ENCODE data around the gene BBS9. TPM values are rescaled to one million over a fixed set of nuclear protein-coding genes. Genes with fewer than 3 reads are reported as not detected.

BBS9 gene
- polyA plus RNA-seq, 1 donor from 2014 or later, result 9.8 TPM

DNA sequence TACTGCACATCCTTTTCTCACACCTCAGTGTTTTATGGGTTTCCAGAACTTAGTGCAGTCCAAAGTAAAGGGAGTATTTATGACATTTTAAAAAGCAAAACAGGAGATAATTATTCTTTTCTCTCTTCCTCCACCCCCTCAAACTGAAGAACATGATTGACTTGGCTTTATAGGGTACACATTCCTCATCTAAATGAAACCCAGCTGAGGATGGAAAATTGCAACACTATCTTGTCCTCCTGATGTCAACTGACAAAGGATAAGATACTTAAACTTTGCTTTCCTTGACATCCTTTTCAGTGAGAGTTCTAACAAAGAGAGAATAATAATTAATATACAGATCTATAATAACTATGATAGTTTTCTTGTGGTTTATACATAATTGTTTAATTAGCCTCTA lies 299.1 kb downstream of the BBS9 start:
- no peak for TF ChIP-seq EZH2 (IDR thresholded peaks at IDR 0.05; ENCODE audit: borderline replicate concordance, insufficient read depth, low read length, poor library complexity, severe bottlenecking)
- TF ChIP-seq EP300 (conservative IDR thresholded peaks at IDR 0.05; ENCODE audit: poor library complexity, severe bottlenecking), result no peak
- no peak for TF ChIP-seq RAD21 (conservative IDR thresholded peaks at IDR 0.05)
- no peak for TF ChIP-seq MXI1 (conservative IDR thresholded peaks at IDR 0.05; ENCODE audit: poor library complexity, severe bottlenecking)
- TF ChIP-seq SMC3 (conservative IDR thresholded peaks at IDR 0.05; ENCODE audit: poor library complexity), result no peak
- TF ChIP-seq POLR2AphosphoS5 (IDR thresholded peaks at IDR 0.05), result no peak
- TF ChIP-seq, protein P1, sequence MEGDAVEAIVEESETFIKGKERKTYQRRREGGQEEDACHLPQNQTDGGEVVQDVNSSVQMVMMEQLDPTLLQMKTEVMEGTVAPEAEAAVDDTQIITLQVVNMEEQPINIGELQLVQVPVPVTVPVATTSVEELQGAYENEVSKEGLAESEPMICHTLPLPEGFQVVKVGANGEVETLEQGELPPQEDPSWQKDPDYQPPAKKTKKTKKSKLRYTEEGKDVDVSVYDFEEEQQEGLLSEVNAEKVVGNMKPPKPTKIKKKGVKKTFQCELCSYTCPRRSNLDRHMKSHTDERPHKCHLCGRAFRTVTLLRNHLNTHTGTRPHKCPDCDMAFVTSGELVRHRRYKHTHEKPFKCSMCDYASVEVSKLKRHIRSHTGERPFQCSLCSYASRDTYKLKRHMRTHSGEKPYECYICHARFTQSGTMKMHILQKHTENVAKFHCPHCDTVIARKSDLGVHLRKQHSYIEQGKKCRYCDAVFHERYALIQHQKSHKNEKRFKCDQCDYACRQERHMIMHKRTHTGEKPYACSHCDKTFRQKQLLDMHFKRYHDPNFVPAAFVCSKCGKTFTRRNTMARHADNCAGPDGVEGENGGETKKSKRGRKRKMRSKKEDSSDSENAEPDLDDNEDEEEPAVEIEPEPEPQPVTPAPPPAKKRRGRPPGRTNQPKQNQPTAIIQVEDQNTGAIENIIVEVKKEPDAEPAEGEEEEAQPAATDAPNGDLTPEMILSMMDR (IDR thresholded peaks at IDR 0.05; ENCODE audit: poor library complexity, severe bottlenecking), result no peak

GRCh38 chr7:33431543-33431942 lies 302.2 kb downstream of the BBS9 start:
- Histone ChIP-seq H3K4me3 (ENCODE audit: low read length) (no peak overlapping the region), H3K9me2 (ENCODE audit: insufficient read depth, low read length) (no peaks in the 10 kb centered on the region), H3F3A (ENCODE audit: insufficient read depth, low read length, poor library complexity, severe bottlenecking) (no peaks in the 10 kb centered on the region), H3K9me3 (ENCODE audit: low read length) (no peaks in the 10 kb centered on the region), H4K20me1 (ENCODE audit: insufficient read depth) (no peaks in the 10 kb centered on the region), H3K27ac (ENCODE audit: low read length) (no peak overlapping the region), H3K4me2 (ENCODE audit: low read length) (no peak overlapping the region), H3K79me2 (replicated peaks; ENCODE audit: insufficient read depth, low read length) (no peaks in the 10 kb centered on the region), H2AFZ (ENCODE audit: low read depth, low read length) (no peak overlapping the region), H3K27me3 (ENCODE audit: insufficient read depth, low read depth, low read length) (no peaks in the 10 kb centered on the region), H3K9ac (ENCODE audit: low read length) (no peak overlapping the region), H3K36me3 (ENCODE audit: insufficient read depth, low read length) (no peaks in the 10 kb centered on the region)
- TF ChIP-seq SMC3 (conservative IDR thresholded peaks at IDR 0.05; ENCODE audit: poor library complexity) (no peak), MXI1 (conservative IDR thresholded peaks at IDR 0.05; ENCODE audit: poor library complexity, severe bottlenecking) (no peak), RAD21 (conservative IDR thresholded peaks at IDR 0.05) (no peak), EZH2 (IDR thresholded peaks at IDR 0.05; ENCODE audit: borderline replicate concordance, insufficient read depth, low read length, poor library complexity, severe bottlenecking) (no peak), TAF1 (IDR thresholded peaks at IDR 0.05; ENCODE audit: low read depth) (no peak), POLR2AphosphoS5 (IDR thresholded peaks at IDR 0.05) (no peak)
- TF ChIP-seq, protein P2, sequence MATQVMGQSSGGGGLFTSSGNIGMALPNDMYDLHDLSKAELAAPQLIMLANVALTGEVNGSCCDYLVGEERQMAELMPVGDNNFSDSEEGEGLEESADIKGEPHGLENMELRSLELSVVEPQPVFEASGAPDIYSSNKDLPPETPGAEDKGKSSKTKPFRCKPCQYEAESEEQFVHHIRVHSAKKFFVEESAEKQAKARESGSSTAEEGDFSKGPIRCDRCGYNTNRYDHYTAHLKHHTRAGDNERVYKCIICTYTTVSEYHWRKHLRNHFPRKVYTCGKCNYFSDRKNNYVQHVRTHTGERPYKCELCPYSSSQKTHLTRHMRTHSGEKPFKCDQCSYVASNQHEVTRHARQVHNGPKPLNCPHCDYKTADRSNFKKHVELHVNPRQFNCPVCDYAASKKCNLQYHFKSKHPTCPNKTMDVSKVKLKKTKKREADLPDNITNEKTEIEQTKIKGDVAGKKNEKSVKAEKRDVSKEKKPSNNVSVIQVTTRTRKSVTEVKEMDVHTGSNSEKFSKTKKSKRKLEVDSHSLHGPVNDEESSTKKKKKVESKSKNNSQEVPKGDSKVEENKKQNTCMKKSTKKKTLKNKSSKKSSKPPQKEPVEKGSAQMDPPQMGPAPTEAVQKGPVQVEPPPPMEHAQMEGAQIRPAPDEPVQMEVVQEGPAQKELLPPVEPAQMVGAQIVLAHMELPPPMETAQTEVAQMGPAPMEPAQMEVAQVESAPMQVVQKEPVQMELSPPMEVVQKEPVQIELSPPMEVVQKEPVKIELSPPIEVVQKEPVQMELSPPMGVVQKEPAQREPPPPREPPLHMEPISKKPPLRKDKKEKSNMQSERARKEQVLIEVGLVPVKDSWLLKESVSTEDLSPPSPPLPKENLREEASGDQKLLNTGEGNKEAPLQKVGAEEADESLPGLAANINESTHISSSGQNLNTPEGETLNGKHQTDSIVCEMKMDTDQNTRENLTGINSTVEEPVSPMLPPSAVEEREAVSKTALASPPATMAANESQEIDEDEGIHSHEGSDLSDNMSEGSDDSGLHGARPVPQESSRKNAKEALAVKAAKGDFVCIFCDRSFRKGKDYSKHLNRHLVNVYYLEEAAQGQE (IDR thresholded peaks at IDR 0.05; ENCODE audit: borderline replicate concordance), result no peak

More for the DNA sequence above, 299.1 kb downstream of the BBS9 start:
- Histone ChIP-seq H3F3A (ENCODE audit: insufficient read depth, low read length, poor library complexity, severe bottlenecking) (no peaks in the 10 kb centered on the region), H3K36me3 (ENCODE audit: insufficient read depth, low read length) (no peaks in the 10 kb centered on the region), H3K9me2 (ENCODE audit: insufficient read depth, low read length) (no peaks in the 10 kb centered on the region), H3K4me3 (ENCODE audit: low read length) (no peak overlapping the region), H2AFZ (ENCODE audit: low read depth, low read length) (no peak overlapping the region), H3K27ac (ENCODE audit: low read length) (no peak overlapping the region), H4K20me1 (ENCODE audit: insufficient read depth) (no peaks in the 10 kb centered on the region), H3K27me3 (ENCODE audit: insufficient read depth, low read depth, low read length) (no peaks in the 10 kb centered on the region), H3K9ac (ENCODE audit: low read length) (no peak overlapping the region), H3K4me2 (ENCODE audit: low read length) (no peak overlapping the region), H3K79me2 (replicated peaks; ENCODE audit: insufficient read depth, low read length) (no peaks in the 10 kb centered on the region), H3K9me3 (ENCODE audit: low read length) (no peaks in the 10 kb centered on the region)

All from neural cell (in vitro differentiated cells).